ENCODE measurements around the gene TC2N. TPM values are rescaled to one million over a fixed set of nuclear protein-coding genes. Genes with fewer than 3 reads are reported as not detected.

The TC2N gene
- total and polyA plus RNA-seq, 5 experiments from 2014 or later, result 125 to 309 (median 167) TPM

Other genes starting within 250 kb of the TC2N start
- 1 to 10 TPM; 4.6 to 6.3 TPM for gene CATSPERB, start 135.4 kb downstream of the TC2N start, total RNA-seq
- gene CATSPERB, start 135.4 kb downstream of the TC2N start, polyA plus RNA-seq, result under 1 TPM in 2 of 3 donors, not detected in 1; 0.09 to 0.49 TPM
- gene FBLN5, start 80.2 kb upstream of the TC2N start, total RNA-seq, result 1 to 10 TPM; 7.2 to 8.1 TPM
- gene FBLN5, start 80.2 kb upstream of the TC2N start, polyA plus RNA-seq, result 10 to 100 TPM; 21.2 to 37.7 (median 25.3) TPM
- 10 to 100 TPM; 70.8 to 76.3 TPM for gene TRIP11, start 172.5 kb upstream of the TC2N start, total RNA-seq
- gene TRIP11, start 172.5 kb upstream of the TC2N start, polyA plus RNA-seq, result 10 to 100 TPM; 31.4 to 57.6 (median 50.8) TPM
- 10 to 100 TPM; 54.9 to 59.3 TPM for gene ATXN3, start 239.0 kb upstream of the TC2N start, total RNA-seq
- gene ATXN3, start 239.0 kb upstream of the TC2N start, polyA plus RNA-seq, result 10 to 100 TPM; 11.3 to 15.5 (median 14.3) TPM